Suprapubic skin (tissue), 4 donors: ENCODE measurements around the gene MOSMO.

Experiments
- CTCF ChIP-seq, 2 donors: fragments of 200-600 bp in 1 of 2; fragments of 450-650 bp in 1 of 2; sonication (generic) in 1 of 2; IDR thresholded peaks; one replicate each; pipeline ENCODE4 v1.5.1; 2016 to 2019; ENCODE audit warnings: antibody characterized with exemption in 2 of 2, mild to moderate bottlenecking in 1 of 2, moderate library complexity in 1 of 2
- EP300 ChIP-seq: sonication (generic); formaldehyde crosslinking; IDR thresholded peaks from one replicate; pipeline ENCODE4 v1.6.1; 2017; ENCODE audit warnings: antibody characterized with exemption
- POLR2A ChIP-seq, 2 donors: fragments of 450-650 bp; IDR thresholded peaks; one replicate each; pipeline ENCODE4 v1.6.1; 2017; ENCODE audit warnings: antibody characterized with exemption in 2 of 2, mild to moderate bottlenecking in 2 of 2, moderate library complexity in 2 of 2
- POLR2AphosphoS5 ChIP-seq, 3 donors: sonication (generic); formaldehyde crosslinking; IDR thresholded peaks; one replicate each; pipeline ENCODE4 v1.6.1; 2017; ENCODE audit warnings: antibody characterized with exemption in 3 of 3

- no peak for TF ChIP-seq CTCF (IDR thresholded peaks at IDR 0.05)
- no peak for TF ChIP-seq POLR2A (IDR thresholded peaks at IDR 0.05)
- TF ChIP-seq EP300, result no peak
- no peak for TF ChIP-seq POLR2AphosphoS5 (IDR thresholded peaks at IDR 0.05)
These were observed 63.5 kb downstream of the MOSMO start for GRCh38 chr16:22071331-22071910.
